D341Med (cell line): ENCODE measurements around the gene E2F8.
A peak's percentile ranks its signal among the peaks of the same experiment; 100 is the strongest.

ENCODE experiments used
- DNase-seq: peaks from one replicate; pipeline ENCODE4 v3.0.0; 2012; ENCODE audit warnings: low spot score

Gene E2F8

DNA sequence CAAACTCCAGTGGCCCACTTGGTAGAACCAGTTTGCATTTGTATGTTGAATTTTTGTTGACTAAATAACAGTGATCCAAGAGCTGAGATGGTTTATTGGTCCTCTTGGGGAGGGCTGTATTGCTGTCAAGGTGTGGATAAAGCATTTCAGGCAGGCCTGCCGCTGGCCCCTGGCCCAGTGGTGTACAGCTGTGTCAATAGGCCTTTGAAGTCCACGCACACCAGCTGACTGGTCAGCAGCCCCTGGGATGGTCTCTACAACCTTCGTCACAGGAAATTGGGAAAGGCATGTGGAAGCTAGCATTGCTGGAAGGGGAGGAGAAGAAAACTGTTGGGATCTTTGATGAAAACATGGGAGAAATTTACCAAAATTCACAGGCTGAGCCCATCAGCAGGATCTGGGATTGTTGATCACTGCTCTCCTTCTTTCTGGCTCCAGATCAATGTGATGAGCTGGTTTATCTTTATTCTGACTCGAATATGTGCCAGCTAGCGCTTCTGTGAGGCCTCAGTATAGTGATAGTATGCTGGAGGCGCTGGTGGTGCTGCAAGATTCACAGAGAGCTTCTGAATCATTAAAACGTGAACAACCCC, 12.5 kb upstream of the E2F8 start:
- no peak for DNase-seq

DNA sequence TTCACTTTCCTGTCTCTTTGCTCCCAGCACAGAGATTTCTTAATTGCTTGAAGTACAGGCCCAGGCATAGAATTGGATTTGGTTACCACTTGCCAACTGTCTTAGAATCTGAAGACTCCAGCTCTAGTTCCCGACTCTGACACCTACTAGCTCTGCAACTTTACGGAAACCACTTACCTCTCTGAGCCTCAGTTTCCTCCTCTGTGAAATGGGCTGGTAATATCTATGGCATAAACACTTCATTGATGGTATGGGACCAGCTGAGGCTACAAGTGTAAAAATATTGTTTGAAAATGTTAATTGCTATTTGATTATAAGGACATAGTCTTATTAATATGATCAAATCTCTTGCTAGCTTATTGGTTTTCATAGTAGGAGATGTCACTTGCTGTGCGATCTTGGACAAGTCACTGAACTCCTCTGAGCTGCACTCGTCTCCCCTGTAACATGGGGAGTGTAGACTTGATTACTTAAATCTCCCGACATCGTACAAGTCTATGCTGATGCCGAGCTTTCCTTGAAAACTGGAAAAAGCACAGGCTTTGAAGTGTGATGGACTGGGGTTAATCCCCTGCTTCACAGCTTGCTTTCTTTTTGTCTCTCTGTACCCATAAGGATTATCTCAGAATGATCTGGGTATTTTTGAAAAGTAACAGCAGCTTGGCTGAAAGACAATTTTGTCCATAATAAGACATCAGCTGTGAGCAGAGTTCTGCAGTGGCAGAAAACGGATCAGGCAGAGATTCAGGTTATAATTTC, 11.8 kb upstream of the E2F8 start:
- DNase-seq, result no peak

DNA sequence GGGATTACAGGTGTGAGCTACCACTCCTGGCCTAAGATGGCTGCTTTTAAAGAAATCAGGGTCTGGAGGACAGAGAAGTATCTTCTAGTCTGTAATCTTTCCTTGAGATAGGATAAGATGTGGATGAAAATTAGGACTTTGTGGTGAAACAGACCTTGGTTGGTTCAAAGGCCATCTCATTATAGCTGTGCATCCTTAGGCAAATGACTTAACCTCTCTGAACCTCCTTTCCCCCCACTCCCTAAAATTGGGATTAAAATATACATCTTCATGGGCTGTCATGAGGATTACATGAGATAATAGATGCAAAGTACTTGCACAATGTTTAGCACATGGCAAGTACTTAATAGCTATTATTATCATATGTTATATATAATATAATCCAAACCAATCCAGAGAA, 10.8 kb upstream of the E2F8 start:
- no peak for DNase-seq

DNA sequence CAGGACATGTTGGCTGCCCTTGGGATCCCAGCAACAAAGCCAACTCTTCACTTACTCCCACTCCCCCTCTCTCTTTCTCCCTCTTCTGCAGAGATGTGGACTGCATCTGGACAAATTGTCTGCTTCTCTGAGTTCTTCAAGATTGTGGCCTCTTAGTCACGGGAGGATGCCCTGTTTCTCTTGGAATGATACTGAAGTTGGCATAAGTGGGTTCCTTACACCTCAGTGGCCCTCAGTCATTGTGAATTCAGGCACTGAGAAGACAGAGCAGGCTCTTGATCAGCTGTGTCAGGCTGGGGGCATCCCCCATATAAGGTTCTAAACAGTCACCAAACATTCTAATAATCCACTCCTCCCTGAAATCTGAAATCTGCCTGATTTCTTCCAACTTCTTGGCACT, 6.1 kb upstream of the E2F8 start:
- DNase-seq, result no peak

DNA sequence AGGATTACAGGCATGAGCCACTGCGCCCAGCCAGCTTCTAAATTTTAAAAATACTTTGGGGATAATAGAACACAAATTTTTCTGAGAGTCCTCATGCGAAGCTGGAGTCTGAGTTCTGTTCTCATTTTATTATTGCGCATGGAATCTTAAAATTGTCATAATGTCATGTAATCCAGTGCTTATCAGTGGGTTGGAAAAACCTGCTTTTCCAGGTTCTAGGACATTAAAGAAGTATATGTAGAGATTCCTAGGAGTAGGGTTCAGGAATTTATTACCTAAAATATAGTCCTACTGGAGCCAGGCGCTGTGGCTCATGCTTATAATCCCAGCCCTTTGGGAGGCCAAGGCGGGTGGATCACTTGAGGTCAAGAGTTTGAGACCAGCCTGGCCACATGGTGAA, 4.6 kb upstream of the E2F8 start:
- no peak for DNase-seq

DNA sequence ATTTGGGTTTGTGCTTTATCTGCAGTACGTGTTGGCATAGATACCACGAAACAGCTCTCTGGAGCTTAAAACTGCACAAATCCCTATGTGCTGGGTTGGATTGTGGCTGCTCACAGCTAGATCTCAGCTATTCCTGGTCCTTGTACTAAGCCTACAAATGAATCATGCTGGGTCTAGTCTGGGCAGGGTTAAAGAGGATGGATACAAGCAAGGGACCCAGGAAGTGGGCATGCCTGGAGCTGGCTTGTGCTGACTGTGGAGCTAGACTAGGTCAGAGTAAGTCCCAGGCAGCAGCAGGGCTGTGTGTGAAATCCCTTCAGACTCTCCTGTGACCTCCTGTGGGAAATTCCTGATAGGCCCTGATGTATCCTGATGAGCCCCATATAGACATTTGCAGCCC, 3.9 kb upstream of the E2F8 start:
- no peak for DNase-seq

DNA sequence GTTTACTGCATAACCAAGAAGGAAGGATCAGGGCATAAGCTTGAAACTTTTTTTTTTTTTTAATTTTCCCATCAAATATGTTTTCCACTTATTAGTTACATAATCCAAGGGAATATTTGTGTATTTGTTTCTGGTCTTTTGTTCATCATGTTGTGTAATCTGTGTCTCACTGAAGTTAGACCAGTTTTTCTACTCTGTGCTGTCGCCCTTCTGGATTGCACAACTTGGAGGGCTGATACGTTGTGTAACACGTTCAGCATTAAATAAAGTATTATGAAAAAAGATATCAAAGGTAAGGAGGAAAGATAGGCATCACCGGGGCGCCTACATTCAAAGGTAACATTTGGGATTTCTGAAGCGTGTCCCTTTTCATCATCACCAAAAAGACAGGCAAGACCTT, 3.3 kb upstream of the E2F8 start:
- no peak for DNase-seq

DNA sequence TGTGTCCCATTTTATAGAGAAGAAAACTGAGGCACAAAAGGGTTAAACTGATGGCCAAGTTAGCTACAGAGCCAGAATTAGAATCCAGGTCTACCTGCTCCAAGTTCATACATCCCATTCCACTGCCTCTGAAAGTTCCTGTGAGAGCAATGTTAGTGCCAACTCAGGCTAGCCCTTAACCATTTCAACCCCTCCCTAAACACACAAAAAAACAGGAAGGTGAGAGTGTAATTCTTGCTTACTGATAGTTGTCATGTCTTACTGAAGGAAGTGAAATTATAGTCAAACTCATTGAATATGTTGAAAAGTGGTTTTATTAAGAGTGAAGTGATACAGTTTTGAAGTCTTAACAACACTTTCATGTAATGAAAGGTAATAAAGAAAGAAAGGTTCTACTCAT, 2.9 kb upstream of the E2F8 start:
- DNase-seq, result no peak

DNA sequence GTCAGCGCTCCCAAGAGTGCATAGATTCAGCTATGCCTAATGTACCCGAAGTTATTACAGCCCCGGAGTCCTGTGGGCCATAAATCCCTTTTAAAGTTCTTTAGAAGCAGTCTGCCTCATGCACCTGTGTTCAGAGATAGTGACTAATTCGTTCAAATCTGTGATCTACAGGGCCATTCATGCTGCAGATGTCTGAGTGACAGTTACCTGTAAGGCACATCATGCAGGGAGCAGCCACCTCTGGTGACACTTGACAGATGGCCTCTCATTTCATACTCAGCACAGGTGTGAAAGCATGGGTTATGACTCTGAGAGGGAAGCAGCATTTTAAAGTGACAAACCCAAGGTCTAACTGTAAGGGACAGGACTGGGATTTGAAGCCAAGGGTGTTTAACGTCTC, 2.4 kb upstream of the E2F8 start:
- DNase-seq, result no peak

DNA sequence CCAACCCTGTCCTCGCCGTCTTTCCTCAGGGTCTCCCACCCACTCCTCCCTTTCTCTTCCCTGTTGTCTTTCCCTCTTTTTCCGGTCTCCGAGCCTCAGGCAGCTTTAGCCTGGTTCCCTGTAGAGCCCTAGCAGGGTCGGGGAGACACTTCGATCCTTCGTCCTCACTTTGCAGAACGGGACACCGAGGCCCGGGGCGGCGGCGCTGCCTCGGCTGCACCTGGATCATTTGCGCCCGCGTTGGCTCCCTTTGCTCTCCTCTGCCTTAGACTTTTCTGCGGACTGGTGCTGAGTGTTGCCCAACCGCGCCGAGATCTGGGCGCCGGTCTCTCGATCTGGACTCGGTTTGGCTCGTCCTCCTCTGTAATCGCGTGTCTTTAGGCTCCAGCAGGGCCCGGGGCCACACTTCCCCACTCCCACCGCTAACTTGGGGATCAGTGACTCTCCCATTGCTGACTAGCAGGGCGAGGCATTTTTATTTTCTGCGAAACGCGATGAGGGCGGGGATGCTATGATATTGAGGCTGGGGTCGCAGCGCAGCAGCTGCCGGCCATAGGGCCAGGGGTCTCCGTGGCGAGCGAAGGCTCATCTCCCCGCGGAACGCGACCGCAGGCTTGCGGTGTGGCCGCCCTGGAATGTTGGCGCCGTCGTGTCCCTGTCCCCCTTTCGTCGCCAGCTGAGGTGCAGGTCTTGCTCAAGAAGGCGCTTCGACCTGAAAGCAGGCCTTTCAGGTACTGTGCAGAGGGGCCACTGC, 1.6 kb upstream of the E2F8 start:
- no peak for DNase-seq

DNA sequence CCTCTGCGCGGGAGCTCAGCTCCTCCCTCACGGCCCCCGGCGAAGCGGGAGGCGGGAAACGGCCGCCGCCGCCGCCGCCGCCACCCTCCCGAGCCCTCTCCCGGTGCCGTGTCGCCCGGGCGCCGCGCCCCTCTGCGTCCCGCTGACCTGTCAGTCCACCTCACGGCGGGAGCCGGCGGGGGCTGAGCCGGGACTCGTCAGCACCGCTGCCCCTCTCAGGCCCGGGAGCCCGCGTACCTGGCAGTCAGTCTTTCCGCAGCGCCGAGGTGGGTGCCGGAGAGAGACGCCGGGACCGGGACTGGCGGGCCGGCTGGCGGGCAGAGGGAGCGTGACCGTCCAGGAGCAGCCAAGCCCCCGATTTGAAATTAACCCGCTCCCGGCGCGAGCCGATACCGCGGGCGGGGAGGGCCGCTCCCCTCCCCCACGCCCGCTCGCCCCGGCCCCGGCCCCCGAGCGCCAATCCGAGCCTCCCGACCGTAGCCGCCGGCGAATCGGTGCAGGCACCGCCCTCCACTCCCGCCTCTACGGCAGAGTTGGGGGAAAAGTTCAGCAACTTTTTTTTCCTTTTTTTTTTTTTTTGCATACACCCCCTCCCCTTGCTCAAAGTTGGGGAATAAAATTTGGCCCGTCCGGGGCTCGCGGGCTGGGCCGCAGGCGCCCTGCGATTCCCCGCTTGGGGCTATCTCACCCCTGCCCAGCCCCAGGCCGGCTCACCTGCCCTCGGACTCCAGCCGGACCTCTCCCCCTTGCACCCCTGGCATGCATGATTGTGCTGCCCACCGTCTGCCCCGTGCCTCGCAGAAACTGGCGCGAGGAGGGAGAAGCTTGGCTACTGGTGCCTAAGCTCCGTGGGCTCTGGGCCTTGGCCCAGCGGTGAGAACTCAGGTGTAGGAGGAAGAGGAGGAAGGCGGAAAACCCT, 774 bp upstream of the E2F8 start:
- peak; percentile 75 for DNase-seq

DNA sequence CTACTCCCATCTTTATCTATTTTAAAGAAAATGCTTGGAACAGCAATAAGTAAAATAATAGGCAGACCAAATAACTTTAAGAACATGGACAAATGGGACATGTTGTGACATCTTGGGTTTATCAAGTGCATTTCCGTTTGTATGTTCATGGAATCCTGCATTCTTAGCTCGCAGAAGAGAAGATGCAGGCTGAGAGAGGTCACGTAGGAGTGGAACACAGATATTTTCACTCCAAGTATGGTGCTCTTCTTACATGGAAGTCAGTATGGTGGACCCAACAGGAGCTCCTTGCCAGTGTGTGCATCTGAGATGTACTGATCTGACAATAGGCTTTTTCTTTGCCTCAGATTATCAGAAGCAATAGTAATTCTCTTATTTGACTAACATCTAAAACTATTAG, 1.7 kb downstream of the E2F8 start:
- no peak for DNase-seq

DNA sequence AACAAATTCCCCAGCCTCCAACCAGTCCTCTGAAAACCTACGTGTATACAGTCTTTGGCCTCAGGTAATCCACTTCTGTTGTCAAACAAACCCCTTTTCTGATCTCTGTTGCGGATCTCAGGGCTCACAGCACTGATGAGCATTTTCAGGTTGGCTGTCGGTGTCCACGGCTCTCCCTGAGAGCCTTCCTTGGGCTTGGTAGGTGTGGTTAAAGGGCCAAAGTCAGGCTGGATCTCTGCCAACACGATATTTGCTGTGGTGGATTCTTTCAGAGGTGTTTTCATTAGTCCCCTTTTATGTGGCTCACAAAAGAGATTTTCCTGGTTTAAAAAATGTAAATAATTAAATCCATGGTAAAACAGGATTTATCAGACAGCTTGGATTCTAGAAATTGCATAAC, 2.9 kb downstream of the E2F8 start:
- DNase-seq, result no peak

DNA sequence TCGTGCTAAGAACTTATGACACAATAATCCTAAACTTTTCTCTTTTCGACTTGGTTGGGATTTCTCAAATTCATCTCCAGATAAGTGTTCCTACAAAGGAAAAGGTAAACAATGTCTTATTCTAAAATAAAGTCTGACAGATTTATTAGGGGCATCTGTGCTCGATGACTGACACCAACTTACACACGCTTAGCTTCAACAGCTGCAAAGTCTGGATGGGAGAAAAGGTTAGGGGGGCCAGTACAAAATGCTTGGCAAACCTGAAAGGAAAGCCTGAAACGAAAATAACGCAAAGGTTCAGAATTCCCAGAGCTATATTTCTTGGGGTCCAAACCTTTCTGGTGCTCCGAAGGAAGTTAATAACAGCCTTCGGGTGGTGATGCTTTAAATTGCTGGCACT, 3.4 kb downstream of the E2F8 start:
- no peak for DNase-seq

DNA sequence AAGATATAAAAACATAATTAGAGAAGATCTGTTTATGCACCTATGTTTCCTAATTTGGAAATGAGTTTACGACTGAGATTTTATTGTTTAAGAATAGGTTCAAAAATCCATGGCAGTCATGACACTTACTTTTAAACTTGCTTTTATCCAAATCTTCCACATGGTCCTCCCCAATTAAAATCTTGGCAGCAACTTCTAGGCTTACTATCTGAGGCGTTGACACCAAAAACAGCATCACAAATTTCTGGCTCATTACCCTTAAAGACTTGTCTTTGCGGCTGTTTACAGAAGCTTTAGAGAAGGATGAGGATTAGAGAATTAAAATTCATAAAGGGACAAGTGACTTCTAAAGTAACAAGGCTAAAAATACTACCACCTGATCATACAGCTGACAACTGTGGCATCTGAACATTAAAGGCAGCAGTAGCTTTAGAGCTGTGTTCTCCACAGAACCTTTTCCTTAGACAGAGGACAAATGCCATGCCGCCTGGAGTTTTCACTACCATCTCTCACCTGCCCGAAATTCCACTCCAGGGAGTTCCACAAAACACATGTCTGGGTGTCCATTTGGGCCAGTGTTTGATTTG, 6.4 kb downstream of the E2F8 start:
- DNase-seq, result no peak

DNA sequence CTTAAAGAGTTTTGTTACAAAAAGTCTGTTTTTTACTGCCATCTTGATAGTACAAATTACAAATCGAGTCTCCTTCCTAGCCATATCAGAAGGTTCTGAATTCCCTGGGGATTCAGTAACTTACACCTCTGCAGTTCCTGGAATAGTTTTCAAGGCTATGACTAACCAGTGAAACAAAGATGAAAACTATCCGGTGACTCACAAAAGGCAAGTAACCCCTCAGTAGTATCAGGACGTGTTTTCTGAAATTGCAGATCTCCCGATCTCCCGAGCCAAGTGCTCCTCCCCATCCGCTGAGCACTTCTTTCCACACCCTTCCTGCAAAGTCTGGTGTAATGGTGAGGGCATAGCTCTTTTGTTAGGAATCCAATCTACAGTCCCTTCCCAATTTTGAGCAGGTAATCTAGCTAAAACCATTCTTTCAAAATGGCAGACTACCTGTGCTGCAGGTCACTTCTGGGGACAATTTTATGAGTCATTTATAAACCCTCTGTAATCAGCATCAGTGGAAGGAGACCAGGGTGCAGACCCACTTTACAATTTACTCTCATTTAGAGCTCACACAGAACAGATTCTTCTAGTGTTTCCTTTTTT, 7.7 kb downstream of the E2F8 start:
- no peak for DNase-seq

DNA sequence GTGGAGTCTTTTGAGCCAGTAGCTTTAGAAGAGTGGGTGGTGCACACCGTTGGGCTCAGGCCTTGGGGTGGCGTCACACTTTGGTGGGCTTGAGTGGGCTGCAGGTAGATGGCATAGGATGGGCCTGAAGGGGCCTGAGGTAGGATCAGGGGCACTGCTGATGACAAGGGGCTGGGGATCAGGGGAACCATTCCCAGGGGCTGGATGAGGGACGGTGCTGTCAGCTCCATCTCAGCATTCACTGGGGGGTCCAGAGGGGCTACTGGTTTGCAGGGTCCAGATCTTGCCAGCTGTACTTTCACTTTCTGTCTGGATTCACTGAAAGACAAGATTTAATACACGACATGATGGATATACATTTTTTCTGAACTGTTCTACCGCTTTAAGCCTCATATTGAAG, 11.1 kb downstream of the E2F8 start:
- DNase-seq, result no peak

DNA sequence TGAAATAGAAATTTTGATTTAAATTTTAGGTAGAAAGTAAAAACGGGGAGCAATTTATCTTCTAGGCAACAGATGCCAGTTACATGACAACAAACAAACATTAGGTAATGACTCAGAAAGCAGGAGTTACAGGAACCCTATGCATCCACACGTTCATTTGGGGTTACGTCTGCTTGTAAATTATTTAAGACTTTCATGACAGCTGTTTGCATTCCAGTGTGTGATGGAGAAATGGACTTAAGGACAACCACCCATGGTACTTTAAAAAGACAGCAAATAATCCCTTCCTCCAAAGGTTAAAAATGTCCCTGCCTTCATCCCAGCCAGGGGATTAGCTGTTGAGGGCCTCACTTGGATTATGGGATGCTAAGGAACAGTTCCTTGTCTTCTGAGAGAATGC, 11.8 kb downstream of the E2F8 start:
- no peak for DNase-seq

DNA sequence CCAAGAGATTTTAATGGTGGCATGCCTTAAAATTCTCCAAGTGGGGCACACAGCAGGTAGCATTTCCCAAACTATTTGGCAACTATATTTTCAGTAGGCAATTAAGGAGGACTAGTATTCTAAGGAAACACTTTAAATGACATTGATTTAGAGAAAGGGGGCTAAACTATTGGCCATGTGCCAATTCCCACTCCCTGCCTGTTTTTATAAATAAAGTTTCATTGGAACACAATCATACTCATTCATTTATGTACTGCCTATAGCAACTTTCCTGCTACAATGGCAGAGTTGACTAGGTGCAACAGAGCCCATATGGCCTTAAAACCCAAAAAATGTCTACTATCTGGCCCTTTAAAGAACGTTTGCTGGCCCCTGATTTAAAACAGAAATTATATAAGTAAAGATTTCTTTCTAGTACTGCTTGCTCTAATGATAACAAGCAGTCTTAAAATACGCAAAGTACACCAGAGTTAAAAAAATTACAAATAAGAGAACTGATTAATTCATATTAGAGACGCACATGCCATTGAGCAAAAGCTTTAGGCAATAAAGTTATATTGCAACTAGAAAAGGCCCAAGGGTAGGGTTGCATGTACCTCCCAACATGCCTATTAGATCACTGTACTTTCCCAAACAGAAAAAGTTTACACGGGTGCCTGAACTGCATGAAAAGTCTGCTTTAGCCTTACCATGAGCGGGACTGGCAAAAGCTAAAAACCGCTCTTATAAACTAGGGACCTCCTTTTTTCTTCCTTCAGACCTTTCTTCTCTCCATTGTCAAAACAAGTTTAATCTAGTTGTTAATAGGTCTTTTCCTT, 14.2 kb downstream of the E2F8 start:
- no peak for DNase-seq

DNA sequence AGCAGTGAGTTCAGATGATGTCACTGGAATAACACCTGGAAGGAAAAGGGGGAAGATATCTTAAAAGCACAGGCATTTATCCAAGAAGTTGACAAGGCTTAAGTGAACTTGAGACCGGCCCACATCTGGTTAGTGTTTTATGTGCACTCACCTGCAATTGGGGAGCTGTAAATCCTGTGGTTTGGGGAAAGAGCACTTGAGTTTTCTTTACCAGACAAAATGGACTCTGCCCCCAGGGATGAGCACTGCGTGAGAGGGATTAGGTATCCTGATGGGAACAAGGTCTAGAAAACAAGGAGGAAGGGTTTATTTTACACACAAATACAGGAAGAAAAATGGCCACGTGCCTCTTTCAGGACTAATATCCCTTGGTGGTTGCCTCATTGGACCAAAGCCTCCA, 15.2 kb downstream of the E2F8 start:
- no peak for DNase-seq

DNA sequence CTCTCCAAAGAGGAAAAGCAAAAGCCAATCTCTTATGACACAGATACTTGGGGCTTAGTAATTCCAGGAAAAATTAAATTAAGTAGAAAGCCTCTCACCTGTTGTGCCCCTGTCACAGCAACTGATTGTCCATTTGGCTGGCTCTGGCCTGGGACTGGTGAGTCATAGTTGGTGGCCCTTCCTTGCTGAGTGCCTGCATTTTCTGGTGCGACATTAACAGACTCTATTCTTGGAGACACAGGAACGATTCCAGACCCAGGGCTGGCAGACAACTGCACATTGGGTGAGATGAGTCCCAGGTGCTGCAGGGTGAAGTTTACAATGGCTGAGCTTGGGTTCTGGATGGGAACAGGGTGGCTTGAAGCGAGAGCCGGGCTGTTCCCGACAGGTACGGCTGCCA, 15.6 kb downstream of the E2F8 start:
- no peak for DNase-seq
